ENCODE results near the gene S100A7. TPM values are rescaled to one million over a fixed set of nuclear protein-coding genes. Genes with fewer than 3 reads are reported as not detected.
A peak's percentile ranks its signal among the peaks of the same experiment; 100 is the strongest.

Gene S100A7
- total and polyA plus RNA-seq, 9 of the 15 experiments (the other 6 are each of a cell fraction or from before 2014, with no cell fraction given) = not detected

- no TSS peak for BruUV-seq (replicated peaks)
- peaks cover 8% of the 10 kb centered on the region for H4K20me1 ChIP-seq (replicated peaks; ENCODE audit: control insufficient read depth, insufficient read depth, low read length)
- no peak overlapping the region for H2AFZ ChIP-seq (ENCODE audit: low read depth, low read length)
- H3K27ac ChIP-seq (ENCODE audit: extremely low read depth, low read depth, low read length) = no peak overlapping the region
- peaks cover 10% of the 10 kb centered on the region for H3K9me1 ChIP-seq (ENCODE audit: control insufficient read depth, insufficient read depth, low read length)
- ATAC-seq (no peak), DNase-seq (ENCODE audit: extremely low read depth in 1 of 4, low spot score in 3 of 4) (no peak), FAIRE-seq (no peak)
- POLR2A ChIA-PET = interaction anchor here (0.6 to 1.1 kb wide), 2 partner anchors 87 to 1120 kb away, joined by 3 read pairs; no protein-coding TSS in a partner anchor
- in situ Hi-C loops (cut with MboI) = no loop called here
- peak overlapping the region in 1 of 2 experiments; percentile 2; a peak in 1 of 4 replicates for H3K9ac ChIP-seq (ENCODE audit: insufficient read depth in 1 of 2, low read depth in 2 of 2, low read length in 2 of 2)
- intact Hi-C loops (cut with micrococcal nuclease) = no loop called here
- H3K36me3 ChIP-seq (ENCODE audit: control insufficient read depth, insufficient read depth, low read length) = no peaks in the 10 kb centered on the region
- H3K9me3 ChIP-seq (replicated peaks; ENCODE audit: control insufficient read depth, insufficient read depth, low read depth, low read length) = no peaks in the 10 kb centered on the region
- H3K4me3 ChIP-seq = no peak overlapping the region
- H3K79me2 ChIP-seq (ENCODE audit: control insufficient read depth, insufficient read depth, low read length) = no peaks in the 10 kb centered on the region
- TF ChIP-seq MLLT1 (IDR thresholded peaks at IDR 0.05) (no peak), HOXB6 (CRISPR knock-in tag; IDR thresholded peaks at IDR 0.05; ENCODE audit: borderline replicate concordance) (no peak), TFE3 (CRISPR knock-in tag; IDR thresholded peaks at IDR 0.05) (no peak), ZNF584 (CRISPR knock-in tag; IDR thresholded peaks at IDR 0.05; ENCODE audit: low read depth) (no peak)
- WGBS (ENCODE audit: insufficient coverage, low coverage, missing lambda C conversion rate) = 49% methylated on average over 2 of the region's 2 CpGs
- H3K27me3 ChIP-seq (ENCODE audit: control insufficient read depth in 2 of 2, insufficient read depth in 2 of 2, low read length in 2 of 2) = peaks cover 0 to 6% of the 10 kb centered on the region in 2 experiments; a peak in 3 of 5 replicates
- H3K4me1 ChIP-seq (replicated peaks in 1 of 2; ENCODE audit: control insufficient read depth in 2 of 2, insufficient read depth in 2 of 2, low read length in 2 of 2) = peaks cover 40 to 44% of the 10 kb centered on the region in 2 experiments
- CTCF ChIA-PET (ENCODE audit: low intra/inter-chr PET ratio) = no interaction called here
- H3K4me2 ChIP-seq (ENCODE audit: insufficient read depth, low read length) = no peak overlapping the region
These were observed 30.3 kb downstream of the S100A7 start for GRCh38 chr1:153430166-153430553.

All from K562 (cell line).